NB4 (cell line): ENCODE results near the gene BMP7.
A peak's percentile ranks its signal among the peaks of the same experiment; 100 is the strongest.

Experiments
- MYC ChIP-seq: IDR thresholded peaks from 2 replicates; pipeline ENCODE4 v1.6.1; 2011; ENCODE audit warnings: low read depth, low read length
- POLR2A ChIP-seq: IDR thresholded peaks from 2 replicates; pipeline ENCODE4 v1.6.1; 2011; ENCODE audit warnings: mild to moderate bottlenecking; ENCODE audit not compliant: insufficient read length; ENCODE audit errors: extremely low read depth
- TF ChIP-seq, protein P1 (sequence below): IDR thresholded peaks from one replicate; pipeline ENCODE4 v1.5.1; 2012; ENCODE audit warnings: low read depth, low read length
- TF ChIP-seq, protein P2 (sequence below): IDR thresholded peaks from 2 replicates; pipeline ENCODE4 v1.6.1; 2011; ENCODE audit warnings: low read depth, low read length

DNA sequence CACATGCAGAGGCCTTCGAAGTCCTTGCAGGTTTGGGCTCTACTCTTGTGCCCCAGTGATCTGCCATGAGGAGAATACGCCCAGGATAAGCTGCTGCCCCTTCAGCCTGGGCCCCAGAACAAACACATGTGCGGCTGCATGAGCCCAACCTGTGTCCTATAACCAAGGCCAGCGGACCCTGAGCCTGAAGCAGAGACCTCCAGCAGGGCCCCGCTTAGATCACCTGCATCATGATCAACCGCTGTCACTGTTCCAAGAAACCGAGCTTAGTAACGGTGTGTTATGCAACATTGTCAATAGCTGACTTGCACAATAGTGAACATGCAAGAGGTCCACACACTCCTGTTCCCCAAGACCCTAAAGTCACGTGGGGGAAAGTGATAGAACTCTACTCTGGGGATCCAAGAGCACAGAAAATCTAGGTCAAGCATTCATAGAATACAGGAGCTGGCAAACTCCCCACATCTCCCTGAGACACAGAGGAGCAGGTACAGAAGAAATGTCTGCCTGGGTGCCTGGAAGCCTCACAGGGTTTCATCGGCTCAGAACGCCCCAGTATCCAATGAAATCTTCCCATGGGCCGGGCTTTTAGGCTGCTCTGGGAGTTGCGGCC, 136.2 kb downstream of the BMP7 start:
- TF ChIP-seq, protein P1, sequence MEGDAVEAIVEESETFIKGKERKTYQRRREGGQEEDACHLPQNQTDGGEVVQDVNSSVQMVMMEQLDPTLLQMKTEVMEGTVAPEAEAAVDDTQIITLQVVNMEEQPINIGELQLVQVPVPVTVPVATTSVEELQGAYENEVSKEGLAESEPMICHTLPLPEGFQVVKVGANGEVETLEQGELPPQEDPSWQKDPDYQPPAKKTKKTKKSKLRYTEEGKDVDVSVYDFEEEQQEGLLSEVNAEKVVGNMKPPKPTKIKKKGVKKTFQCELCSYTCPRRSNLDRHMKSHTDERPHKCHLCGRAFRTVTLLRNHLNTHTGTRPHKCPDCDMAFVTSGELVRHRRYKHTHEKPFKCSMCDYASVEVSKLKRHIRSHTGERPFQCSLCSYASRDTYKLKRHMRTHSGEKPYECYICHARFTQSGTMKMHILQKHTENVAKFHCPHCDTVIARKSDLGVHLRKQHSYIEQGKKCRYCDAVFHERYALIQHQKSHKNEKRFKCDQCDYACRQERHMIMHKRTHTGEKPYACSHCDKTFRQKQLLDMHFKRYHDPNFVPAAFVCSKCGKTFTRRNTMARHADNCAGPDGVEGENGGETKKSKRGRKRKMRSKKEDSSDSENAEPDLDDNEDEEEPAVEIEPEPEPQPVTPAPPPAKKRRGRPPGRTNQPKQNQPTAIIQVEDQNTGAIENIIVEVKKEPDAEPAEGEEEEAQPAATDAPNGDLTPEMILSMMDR = no peak
- TF ChIP-seq, protein P2, sequence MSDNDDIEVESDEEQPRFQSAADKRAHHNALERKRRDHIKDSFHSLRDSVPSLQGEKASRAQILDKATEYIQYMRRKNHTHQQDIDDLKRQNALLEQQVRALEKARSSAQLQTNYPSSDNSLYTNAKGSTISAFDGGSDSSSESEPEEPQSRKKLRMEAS = peak; percentile 69
- TF ChIP-seq POLR2A = no peak
- TF ChIP-seq MYC = peak; percentile 47; the same call in 1 of the 2 replicates
